Measurements from ENCODE around the gene VPS37B. TPM values are rescaled to one million over a fixed set of nuclear protein-coding genes. Genes with fewer than 3 reads are reported as not detected.

VPS37B gene
- total and polyA plus RNA-seq, 10 of the 15 experiments (the other 5 are each of a cell fraction or from before 2014, with no cell fraction given) = 0.66 to 68.6 (median 39.6) TPM

- TF ChIP-seq ZNF592 (IDR thresholded peaks at IDR 0.05) = no peak
- no peak for TF ChIP-seq PAX5 (IDR thresholded peaks at IDR 0.05; ENCODE audit: borderline replicate concordance, low read depth, low read length)
- no peak for TF ChIP-seq PAX8 (IDR thresholded peaks at IDR 0.05)
These were observed 40.7 kb downstream of the VPS37B start (continued) for GRCh38 chr12:122855071-122855829.

- 73% methylated on average over 17 of the region's 17 CpGs for WGBS (ENCODE audit: insufficient coverage, insufficient replicate concordance, low lambda C conversion rate, missing lambda C conversion rate)
- ChIA-PET RAD21 (ENCODE audit: unreplicated experiment) (interaction anchor here (1.1 kb wide), 1 partner anchor 97 kb away, joined by 3 read pairs; no protein-coding TSS in a partner anchor), CTCF (interaction anchor here (0.6 kb wide), 1 partner anchor 119 kb away, joined by 3 read pairs; no protein-coding TSS in a partner anchor), POLR2A (interaction anchor here (0.7 kb wide), 1 partner anchor 1437 kb away, joined by 4 read pairs; no protein-coding TSS in a partner anchor), SMC1A (ENCODE audit: uncharacterized antibody, unreplicated experiment) (no interaction called here)
- Histone ChIP-seq H2AFZ (ENCODE audit: control insufficient read depth, low read depth, low read length) (no peak overlapping the region), H3K27ac (ENCODE audit: control insufficient read depth, insufficient read depth) (no peak overlapping the region), H3K9ac (ENCODE audit: control insufficient read depth, insufficient read depth, low read length) (no peak overlapping the region), H3K4me2 (ENCODE audit: control insufficient read depth, insufficient read depth) (no peak overlapping the region), H3K27me3 (replicated peaks in 1 of 2; ENCODE audit: control insufficient read depth in 2 of 2, insufficient read depth in 2 of 2, low read length in 1 of 2) (no peaks in the 10 kb centered on the region; a peak in 1 of 4 replicates), H3K9me3 (replicated peaks; ENCODE audit: control insufficient read depth, insufficient read depth, low read length) (no peaks in the 10 kb centered on the region), H4K20me1 (ENCODE audit: control insufficient read depth, insufficient read depth) (no peaks in the 10 kb centered on the region), H3K36me3 (ENCODE audit: control insufficient read depth in 2 of 2, insufficient read depth in 2 of 2, low read length in 1 of 2) (peaks cover 0 to 5% of the 10 kb centered on the region in 2 experiments; a peak in 2 of 4 replicates), H3K4me3 (no peak overlapping the region), H3K4me1 (ENCODE audit: control insufficient read depth, insufficient read depth, low read length) (no peaks in the 10 kb centered on the region), H3K79me2 (ENCODE audit: control insufficient read depth, insufficient read depth, low read length) (no peaks in the 10 kb centered on the region)
- ATAC-seq (no peak), DNase-seq (ENCODE audit: low read depth, low spot score) (no peak), FAIRE-seq (no peak)
- in situ Hi-C loops (cut with MboI) (loop anchor here (25.0 kb wide), 1 partner anchor 383 kb away; the partner anchor contains the start of genes MPHOSPH9 and MTRFR), intact Hi-C loops (cut with micrococcal nuclease; ENCODE audit: unreplicated experiment) (no loop called here)
- no peak for TF ChIP-seq STAT1 (conservative IDR thresholded peaks at IDR 0.05)
- no TSS peak for BruUV-seq (replicated peaks)
These were observed 41.4 kb downstream of the VPS37B start for GRCh38 chr12:122854554-122854953.

Data from GM12878 (cell line).